ENCODE results near the gene ELP5. TPM values are rescaled to one million over a fixed set of nuclear protein-coding genes. Genes with fewer than 3 reads are reported as not detected.

The ELP5 gene
- total and polyA plus RNA-seq, 10 of the 15 experiments (the other 5 are each of a cell fraction or from before 2014, with no cell fraction given): 41.1 to 109 (median 77.5) TPM

DNA sequence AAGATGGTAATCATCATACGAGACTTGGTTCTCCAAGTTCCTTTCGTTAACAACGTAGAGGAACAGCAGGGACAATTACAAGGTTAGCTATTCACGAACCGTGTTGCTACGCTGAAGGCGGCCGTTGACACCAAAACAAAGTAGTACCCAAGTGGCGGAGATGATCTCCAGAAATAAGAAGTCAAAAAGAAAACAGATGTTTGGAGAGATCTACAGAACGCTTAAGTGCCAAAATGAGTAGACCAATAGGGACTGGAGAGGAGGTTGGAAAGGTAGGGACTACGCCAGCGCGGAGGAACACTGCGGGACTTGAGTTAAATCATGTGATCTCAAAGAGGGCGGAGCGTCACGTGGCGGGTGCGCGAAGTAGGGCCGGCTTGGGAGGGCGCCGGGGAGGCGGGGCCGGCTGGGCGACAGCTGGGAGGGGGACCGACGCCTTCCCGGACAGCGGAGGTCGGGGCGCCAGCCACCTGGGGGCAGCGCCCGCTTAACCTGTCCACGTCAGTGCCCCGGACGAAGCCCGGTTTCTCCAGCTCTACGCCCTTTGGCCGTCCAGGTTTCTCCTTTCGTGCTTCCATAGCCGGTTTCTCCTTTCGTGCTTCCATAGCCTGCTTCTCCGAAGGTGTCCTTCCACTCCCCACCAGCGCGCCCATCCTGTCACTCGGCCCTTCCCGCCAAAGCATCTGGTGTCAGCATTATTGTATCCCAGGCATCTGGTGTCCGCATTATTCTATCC, 9.1 kb upstream of the ELP5 start (continued):
- TF ChIP-seq, protein P1, sequence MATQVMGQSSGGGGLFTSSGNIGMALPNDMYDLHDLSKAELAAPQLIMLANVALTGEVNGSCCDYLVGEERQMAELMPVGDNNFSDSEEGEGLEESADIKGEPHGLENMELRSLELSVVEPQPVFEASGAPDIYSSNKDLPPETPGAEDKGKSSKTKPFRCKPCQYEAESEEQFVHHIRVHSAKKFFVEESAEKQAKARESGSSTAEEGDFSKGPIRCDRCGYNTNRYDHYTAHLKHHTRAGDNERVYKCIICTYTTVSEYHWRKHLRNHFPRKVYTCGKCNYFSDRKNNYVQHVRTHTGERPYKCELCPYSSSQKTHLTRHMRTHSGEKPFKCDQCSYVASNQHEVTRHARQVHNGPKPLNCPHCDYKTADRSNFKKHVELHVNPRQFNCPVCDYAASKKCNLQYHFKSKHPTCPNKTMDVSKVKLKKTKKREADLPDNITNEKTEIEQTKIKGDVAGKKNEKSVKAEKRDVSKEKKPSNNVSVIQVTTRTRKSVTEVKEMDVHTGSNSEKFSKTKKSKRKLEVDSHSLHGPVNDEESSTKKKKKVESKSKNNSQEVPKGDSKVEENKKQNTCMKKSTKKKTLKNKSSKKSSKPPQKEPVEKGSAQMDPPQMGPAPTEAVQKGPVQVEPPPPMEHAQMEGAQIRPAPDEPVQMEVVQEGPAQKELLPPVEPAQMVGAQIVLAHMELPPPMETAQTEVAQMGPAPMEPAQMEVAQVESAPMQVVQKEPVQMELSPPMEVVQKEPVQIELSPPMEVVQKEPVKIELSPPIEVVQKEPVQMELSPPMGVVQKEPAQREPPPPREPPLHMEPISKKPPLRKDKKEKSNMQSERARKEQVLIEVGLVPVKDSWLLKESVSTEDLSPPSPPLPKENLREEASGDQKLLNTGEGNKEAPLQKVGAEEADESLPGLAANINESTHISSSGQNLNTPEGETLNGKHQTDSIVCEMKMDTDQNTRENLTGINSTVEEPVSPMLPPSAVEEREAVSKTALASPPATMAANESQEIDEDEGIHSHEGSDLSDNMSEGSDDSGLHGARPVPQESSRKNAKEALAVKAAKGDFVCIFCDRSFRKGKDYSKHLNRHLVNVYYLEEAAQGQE (IDR thresholded peaks at IDR 0.05; ENCODE audit: low read depth, low read length): peak; percentile 17; the same call in 1 of the 2 replicates
- no peak for TF ChIP-seq SREBF2 (IDR thresholded peaks at IDR 0.05; ENCODE audit: low read length)
- peak; percentile 96 for TF ChIP-seq CHD2 (IDR thresholded peaks at IDR 0.05; ENCODE audit: borderline replicate concordance, low read depth, low read length)
- peak; percentile 93 for TF ChIP-seq PML (IDR thresholded peaks at IDR 0.05; ENCODE audit: low read length)
- peak; percentile 56; the same call in 1 of the 2 replicates for TF ChIP-seq MTA2 (IDR thresholded peaks at IDR 0.05; ENCODE audit: low read depth)
- TF ChIP-seq, protein P2, sequence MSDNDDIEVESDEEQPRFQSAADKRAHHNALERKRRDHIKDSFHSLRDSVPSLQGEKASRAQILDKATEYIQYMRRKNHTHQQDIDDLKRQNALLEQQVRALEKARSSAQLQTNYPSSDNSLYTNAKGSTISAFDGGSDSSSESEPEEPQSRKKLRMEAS (IDR thresholded peaks at IDR 0.05; ENCODE audit: low read depth, low read length): peak; percentile 95
- TF ChIP-seq SRF (IDR thresholded peaks at IDR 0.05; ENCODE audit: low read depth in 2 of 2, low read length in 2 of 2): 0 out of 4 replicates have a peak, but pooled peaks of 1 of the 2 experiments have one; percentile 23
- TF ChIP-seq, protein P3, sequence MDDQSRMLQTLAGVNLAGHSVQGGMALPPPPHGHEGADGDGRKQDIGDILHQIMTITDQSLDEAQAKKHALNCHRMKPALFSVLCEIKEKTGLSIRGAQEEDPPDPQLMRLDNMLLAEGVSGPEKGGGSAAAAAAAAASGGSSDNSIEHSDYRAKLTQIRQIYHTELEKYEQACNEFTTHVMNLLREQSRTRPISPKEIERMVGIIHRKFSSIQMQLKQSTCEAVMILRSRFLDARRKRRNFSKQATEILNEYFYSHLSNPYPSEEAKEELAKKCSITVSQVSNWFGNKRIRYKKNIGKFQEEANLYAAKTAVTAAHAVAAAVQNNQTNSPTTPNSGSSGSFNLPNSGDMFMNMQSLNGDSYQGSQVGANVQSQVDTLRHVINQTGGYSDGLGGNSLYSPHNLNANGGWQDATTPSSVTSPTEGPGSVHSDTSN (IDR thresholded peaks at IDR 0.05; ENCODE audit: insufficient replicate concordance, low read depth, low read length): peak; percentile 84
- TF ChIP-seq BHLHE40 (IDR thresholded peaks at IDR 0.05; ENCODE audit: borderline replicate concordance in 1 of 2, low read depth in 2 of 2, low read length in 1 of 2): peak; percentile 95 to 97
- TF ChIP-seq GABPA (IDR thresholded peaks at IDR 0.05; ENCODE audit: low read depth): peak; percentile 32; the same call in 1 of the 2 replicates
- TF ChIP-seq KDM1A (IDR thresholded peaks at IDR 0.05; ENCODE audit: borderline replicate concordance): no peak
- no peak for TF ChIP-seq JUNB (IDR thresholded peaks at IDR 0.05)
- TF ChIP-seq EED (IDR thresholded peaks at IDR 0.05; ENCODE audit: low read depth): no peak
- TF ChIP-seq, protein P4, sequence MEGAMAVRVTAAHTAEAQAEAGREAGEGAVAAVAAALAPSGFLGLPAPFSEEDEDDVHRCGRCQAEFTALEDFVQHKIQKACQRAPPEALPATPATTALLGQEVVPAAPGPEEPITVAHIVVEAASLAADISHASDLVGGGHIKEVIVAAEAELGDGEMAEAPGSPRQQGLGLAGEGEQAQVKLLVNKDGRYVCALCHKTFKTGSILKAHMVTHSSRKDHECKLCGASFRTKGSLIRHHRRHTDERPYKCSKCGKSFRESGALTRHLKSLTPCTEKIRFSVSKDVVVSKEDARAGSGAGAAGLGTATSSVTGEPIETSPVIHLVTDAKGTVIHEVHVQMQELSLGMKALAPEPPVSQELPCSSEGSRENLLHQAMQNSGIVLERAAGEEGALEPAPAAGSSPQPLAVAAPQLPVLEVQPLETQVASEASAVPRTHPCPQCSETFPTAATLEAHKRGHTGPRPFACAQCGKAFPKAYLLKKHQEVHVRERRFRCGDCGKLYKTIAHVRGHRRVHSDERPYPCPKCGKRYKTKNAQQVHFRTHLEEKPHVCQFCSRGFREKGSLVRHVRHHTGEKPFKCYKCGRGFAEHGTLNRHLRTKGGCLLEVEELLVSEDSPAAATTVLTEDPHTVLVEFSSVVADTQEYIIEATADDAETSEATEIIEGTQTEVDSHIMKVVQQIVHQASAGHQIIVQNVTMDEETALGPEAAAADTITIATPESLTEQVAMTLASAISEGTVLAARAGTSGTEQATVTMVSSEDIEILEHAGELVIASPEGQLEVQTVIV (IDR thresholded peaks at IDR 0.05; ENCODE audit: borderline replicate concordance, partially characterized antibody): peak; percentile 70
- TF ChIP-seq, protein P5, sequence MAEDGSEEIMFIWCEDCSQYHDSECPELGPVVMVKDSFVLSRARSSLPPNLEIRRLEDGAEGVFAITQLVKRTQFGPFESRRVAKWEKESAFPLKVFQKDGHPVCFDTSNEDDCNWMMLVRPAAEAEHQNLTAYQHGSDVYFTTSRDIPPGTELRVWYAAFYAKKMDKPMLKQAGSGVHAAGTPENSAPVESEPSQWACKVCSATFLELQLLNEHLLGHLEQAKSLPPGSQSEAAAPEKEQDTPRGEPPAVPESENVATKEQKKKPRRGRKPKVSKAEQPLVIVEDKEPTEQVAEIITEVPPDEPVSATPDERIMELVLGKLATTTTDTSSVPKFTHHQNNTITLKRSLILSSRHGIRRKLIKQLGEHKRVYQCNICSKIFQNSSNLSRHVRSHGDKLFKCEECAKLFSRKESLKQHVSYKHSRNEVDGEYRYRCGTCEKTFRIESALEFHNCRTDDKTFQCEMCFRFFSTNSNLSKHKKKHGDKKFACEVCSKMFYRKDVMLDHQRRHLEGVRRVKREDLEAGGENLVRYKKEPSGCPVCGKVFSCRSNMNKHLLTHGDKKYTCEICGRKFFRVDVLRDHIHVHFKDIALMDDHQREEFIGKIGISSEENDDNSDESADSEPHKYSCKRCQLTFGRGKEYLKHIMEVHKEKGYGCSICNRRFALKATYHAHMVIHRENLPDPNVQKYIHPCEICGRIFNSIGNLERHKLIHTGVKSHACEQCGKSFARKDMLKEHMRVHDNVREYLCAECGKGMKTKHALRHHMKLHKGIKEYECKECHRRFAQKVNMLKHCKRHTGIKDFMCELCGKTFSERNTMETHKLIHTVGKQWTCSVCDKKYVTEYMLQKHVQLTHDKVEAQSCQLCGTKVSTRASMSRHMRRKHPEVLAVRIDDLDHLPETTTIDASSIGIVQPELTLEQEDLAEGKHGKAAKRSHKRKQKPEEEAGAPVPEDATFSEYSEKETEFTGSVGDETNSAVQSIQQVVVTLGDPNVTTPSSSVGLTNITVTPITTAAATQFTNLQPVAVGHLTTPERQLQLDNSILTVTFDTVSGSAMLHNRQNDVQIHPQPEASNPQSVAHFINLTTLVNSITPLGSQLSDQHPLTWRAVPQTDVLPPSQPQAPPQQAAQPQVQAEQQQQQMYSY (CRISPR knock-in tag; IDR thresholded peaks at IDR 0.05): no peak
- TF ChIP-seq ASH2L (IDR thresholded peaks at IDR 0.05; ENCODE audit: borderline replicate concordance, low read depth): peak; percentile 85; the same call in 1 of the 2 replicates
- 0 out of 2 replicates have a peak, but pooled peaks have one; percentile 72 for TF ChIP-seq ZNF207 (IDR thresholded peaks at IDR 0.05; ENCODE audit: borderline replicate concordance)
- TF ChIP-seq NR2C1 (IDR thresholded peaks at IDR 0.05): peak; percentile 60
